Natural killer cell treated with Interleukin-12 subunit alpha and Interleukin-12 subunit beta and Interleukin-15 and Interleukin-18, amount 100 ng/mL, for 72 hours (primary cell): ENCODE measurements around the gene VSNL1. TPM values are rescaled to one million over a fixed set of nuclear protein-coding genes. Genes with fewer than 3 reads are reported as not detected.

Experiments used
- ATAC-seq, 2 donors: fragments of 150-1000 bp; cut with Tn5 transposase in 1 of 2; sonication (Bioruptor Pico), chemical (Tn5 transposase) in 1 of 2; 2 replicates each; pipeline ENCODE4 v1.10.0; 2021
- DNase-seq: peaks from one replicate; pipeline ENCODE4 v3.0.0; 2022; ENCODE audit warnings: low spot score
- H3K27ac Mint-ChIP-seq, 2 donors: 1 replicate in 1 of 2; 2 replicates in 1 of 2; pipeline ENCODE4 v1.8.0; 2022; ENCODE audit warnings: mixed read lengths in 2 of 2, mild to moderate bottlenecking in 1 of 2, moderate library complexity in 1 of 2
- H3K27me3 Mint-ChIP-seq, 2 donors: 1 replicate in 1 of 2; 2 replicates in 1 of 2; pipeline ENCODE4 v1.8.0; 2022; ENCODE audit warnings: mixed read lengths in 2 of 2
- H3K36me3 Mint-ChIP-seq: one replicate; pipeline ENCODE4 v1.8.0; 2022; ENCODE audit warnings: mixed read lengths
- H3K4me1 Mint-ChIP-seq, 2 donors: 1 replicate in 1 of 2; 2 replicates in 1 of 2; pipeline ENCODE4 v1.8.0; 2022; ENCODE audit warnings: low read depth in 2 of 2, mixed read lengths in 2 of 2, mild to moderate bottlenecking in 1 of 2
- H3K4me3 Mint-ChIP-seq: one replicate; pipeline ENCODE4 v1.8.0; 2022; ENCODE audit warnings: mixed read lengths
- H3K9me3 Mint-ChIP-seq: 2 replicates; pipeline ENCODE4 v1.8.0; 2022; ENCODE audit warnings: mixed read lengths
- total RNA-seq, 2 donors: library from RNA; stranded (reverse); gene quantifications; one replicate each; pipeline ENCODE4 v1.2.3, GENCODE V29; 2022

VSNL1 gene
- total RNA-seq, 2 donors from 2014 or later = not detected

DNA sequence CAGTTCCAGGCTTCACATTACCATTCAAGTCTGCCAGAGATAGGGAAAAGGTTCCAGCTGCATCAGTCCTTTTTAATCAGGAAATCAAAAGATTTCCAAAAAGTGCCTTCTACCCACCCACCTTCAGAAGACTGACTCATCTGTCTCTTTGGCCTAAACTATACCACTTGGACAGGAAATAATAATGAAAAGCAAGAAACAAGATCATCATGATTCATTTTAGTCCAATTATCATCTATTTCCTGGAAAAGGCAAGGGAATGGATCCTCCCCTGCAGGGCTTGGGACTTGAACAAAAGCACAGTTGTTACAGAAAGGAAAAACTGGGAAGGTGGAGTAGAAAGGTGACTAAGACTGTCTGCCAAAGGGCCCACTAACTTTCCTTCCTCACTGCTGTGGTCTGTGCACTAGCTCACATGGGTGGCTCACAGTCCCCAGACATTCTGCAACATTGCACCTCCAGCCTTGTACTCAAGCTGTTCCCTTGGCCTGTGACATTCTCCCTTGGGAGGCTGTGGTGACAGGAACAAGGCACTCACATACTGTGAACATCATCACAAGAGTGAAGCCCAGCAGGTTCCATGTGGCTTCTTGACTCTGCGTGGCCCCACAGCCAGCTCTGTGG lies 75.3 kb downstream of the VSNL1 start:
- no peaks in the 10 kb centered on the region for H3K36me3 Mint-ChIP-seq
- H3K9me3 Mint-ChIP-seq = no peaks in the 10 kb centered on the region

DNA sequence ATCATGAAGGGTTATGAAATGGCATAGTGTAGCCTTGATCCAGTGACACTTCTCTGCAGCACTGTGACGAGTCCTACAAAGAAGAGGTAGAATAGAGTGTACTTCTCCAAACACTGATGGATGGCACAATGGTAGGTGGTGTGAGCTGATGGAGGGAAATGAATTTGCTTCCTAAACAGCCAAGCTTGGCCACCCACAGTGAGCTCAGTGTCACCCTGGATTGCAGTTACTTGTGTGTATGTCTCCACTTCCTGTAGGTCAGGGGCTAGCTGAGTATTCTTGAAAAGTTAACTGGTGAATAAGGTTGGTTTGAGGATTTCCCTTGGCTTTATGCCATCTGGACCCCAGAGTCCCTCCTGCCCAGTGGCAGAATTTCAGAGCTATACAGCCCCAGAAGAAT lies 75.9 kb downstream of the VSNL1 start:
- Mint-ChIP-seq H3K9me3 (no peaks in the 10 kb centered on the region), H3K36me3 (no peaks in the 10 kb centered on the region), H3K4me3 (no peak overlapping the region), H3K4me1 (no peaks in the 10 kb centered on the region), H3K27me3 (peaks cover 9 to 10% of the 10 kb centered on the region in 2 donors), H3K27ac (no peak overlapping the region)
- ATAC-seq (no peak), DNase-seq (no peak)

More for the DNA sequence above, 75.3 kb downstream of the VSNL1 start:
- Mint-ChIP-seq H3K27ac (no peak overlapping the region), H3K4me1 (no peaks in the 10 kb centered on the region), H3K27me3 (peaks cover 6 to 9% of the 10 kb centered on the region in 2 donors), H3K4me3 (no peak overlapping the region)
- DNase-seq (no peak), ATAC-seq (no peak)

DNA sequence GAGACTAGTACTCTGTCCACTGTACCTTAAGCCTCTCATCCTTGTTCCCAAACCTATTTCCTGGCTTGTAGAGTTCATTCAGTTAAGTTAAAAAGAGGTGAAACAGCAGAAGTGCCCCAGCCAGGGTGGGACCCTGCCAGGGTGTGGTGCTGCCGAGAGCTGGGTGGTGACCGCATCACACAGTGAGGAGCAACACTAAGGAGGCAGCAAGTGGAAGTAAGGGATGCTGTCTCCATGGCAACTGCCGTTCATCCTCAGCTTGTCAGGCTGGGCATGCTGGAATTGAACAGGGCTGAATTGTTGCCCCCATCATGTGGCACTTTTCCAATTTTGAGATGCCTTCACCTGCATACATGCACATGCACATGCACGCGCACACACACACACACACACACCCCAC lies 77.0 kb downstream of the VSNL1 start:
- H3K36me3 Mint-ChIP-seq = no peaks in the 10 kb centered on the region
- DNase-seq = no peak
- peaks cover 9 to 11% of the 10 kb centered on the region in 2 donors for H3K27me3 Mint-ChIP-seq
- ATAC-seq = peak in 1 of 2 donors; percentile 52
- no peaks in the 10 kb centered on the region for H3K9me3 Mint-ChIP-seq
- H3K4me1 Mint-ChIP-seq = no peaks in the 10 kb centered on the region
- no peak overlapping the region for H3K27ac Mint-ChIP-seq
- H3K4me3 Mint-ChIP-seq = no peak overlapping the region

DNA sequence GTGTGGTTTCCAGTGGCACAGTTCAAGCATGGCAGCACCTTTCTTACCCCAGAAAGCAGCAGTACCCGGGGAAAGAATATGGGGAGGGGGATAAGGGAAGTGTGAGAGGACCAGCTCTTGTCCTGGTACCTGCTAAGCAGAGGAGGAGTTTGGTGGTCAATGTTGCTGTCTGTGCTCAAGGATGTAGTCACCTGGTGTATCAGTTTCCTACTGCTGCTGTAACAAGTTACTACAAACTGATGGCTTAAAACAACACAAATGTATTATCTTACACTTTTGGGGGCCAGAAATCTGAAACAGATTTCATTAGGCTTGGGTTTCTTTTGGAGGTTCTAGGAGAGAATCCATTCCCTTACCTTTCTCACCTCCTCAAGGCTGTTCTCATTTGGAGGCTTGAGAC lies 77.5 kb downstream of the VSNL1 start:
- no peak overlapping the region for H3K27ac Mint-ChIP-seq
- H3K27me3 Mint-ChIP-seq = peaks cover 9 to 11% of the 10 kb centered on the region in 2 donors
- no peaks in the 10 kb centered on the region for H3K9me3 Mint-ChIP-seq
- H3K36me3 Mint-ChIP-seq = no peaks in the 10 kb centered on the region
- H3K4me1 Mint-ChIP-seq = no peaks in the 10 kb centered on the region
- no peak for DNase-seq
- H3K4me3 Mint-ChIP-seq = no peak overlapping the region
- no peak for ATAC-seq

DNA sequence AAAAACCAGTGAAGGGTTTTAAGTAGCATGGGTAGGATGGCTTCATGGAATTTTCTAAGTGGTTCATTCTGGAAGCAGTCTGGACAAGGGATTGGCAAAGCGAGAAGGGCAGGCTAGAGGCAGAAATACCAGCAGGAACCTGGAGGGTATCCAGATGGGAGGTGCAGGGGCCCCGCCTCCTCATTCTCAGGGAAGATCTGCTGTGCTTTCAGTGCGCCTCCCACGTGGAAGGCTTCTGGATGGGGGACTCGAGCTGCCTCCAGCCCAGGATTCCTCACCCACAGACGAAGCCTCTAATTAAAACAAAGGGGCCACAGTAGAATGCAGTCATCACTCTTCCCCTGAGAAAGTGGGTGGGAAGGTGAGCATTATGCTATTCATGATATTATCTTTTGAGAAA lies 79.8 kb downstream of the VSNL1 start:
- Mint-ChIP-seq H3K27ac (no peak overlapping the region), H3K27me3 (peaks cover 5 to 19% of the 10 kb centered on the region in 2 donors), H3K36me3 (no peaks in the 10 kb centered on the region), H3K9me3 (no peaks in the 10 kb centered on the region), H3K4me1 (no peaks in the 10 kb centered on the region), H3K4me3 (no peak overlapping the region)
- DNase-seq (no peak), ATAC-seq (no peak)

DNA sequence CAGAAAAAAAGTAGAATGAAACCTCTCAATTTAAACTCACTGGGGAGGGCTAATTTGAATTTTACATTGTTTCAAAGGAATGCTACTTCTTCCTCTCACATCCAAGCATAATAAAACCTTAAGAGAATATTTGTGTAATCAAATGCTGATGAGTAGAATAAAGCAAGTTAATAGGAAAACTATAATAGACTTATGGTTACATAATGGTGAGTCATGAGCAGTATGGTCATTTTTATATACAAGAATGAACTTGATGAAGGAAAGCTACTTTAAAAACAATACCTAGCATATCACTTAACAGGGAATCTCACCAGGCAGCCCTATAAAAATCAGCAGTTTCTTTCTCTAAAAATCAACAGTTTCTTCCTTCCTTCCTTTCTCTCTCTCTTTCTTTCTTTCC lies 80.3 kb downstream of the VSNL1 start:
- DNase-seq (no peak), ATAC-seq (no peak)
- no peaks in the 10 kb centered on the region for H3K4me1 Mint-ChIP-seq
- H3K9me3 Mint-ChIP-seq = no peaks in the 10 kb centered on the region
- H3K4me3 Mint-ChIP-seq = no peak overlapping the region
- no peaks in the 10 kb centered on the region for H3K36me3 Mint-ChIP-seq
- H3K27ac Mint-ChIP-seq = no peak overlapping the region
- peaks cover 5 to 20% of the 10 kb centered on the region in 2 donors for H3K27me3 Mint-ChIP-seq

DNA sequence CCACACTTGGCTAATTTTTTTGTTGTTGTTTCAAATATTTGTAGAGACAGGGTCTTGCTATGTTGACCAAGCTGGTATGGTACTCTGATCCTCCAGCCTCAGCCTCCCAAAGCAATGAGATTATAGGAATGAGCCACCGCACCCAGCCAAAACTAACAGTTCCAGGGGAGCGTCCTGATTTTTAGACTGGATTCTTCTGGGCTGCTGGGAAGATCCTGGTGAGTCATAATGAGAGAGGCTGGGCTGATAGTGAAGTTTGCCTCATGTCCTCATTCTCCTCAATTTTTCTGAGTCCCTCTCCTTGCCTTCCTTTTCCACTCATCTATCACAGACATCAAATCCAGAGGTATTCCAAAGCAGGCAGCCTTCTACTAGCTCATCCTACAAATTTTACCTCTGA lies 81.3 kb downstream of the VSNL1 start:
- Mint-ChIP-seq H3K4me3 (no peak overlapping the region), H3K4me1 (no peaks in the 10 kb centered on the region), H3K27me3 (peaks cover 5 to 20% of the 10 kb centered on the region in 2 donors), H3K9me3 (no peaks in the 10 kb centered on the region), H3K36me3 (no peaks in the 10 kb centered on the region), H3K27ac (no peak overlapping the region)
- DNase-seq (no peak), ATAC-seq (no peak)

DNA sequence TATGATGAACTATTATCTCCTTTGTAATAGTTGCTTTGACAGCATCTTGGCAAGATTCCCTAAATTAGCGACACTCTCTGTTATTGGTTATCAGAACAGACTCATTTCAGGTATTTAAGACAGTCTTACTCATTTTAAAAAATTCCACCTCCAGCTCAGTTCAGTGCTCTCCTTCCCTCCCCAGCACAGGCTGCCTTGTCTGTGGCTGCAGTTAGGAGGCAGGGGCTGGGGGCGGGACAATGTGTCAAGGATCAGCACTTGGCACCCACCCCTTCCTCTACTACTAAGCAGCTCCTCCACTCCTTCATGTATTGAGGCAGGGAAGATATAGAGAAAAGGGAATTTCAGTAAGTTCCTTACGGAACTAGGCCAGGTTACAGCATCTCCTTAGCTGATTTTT lies 85.0 kb downstream of the VSNL1 start:
- no peaks in the 10 kb centered on the region for H3K36me3 Mint-ChIP-seq
- H3K4me3 Mint-ChIP-seq = no peak overlapping the region
- peaks cover 0 to 6% of the 10 kb centered on the region in 2 donors for H3K4me1 Mint-ChIP-seq
- H3K9me3 Mint-ChIP-seq = no peaks in the 10 kb centered on the region
- DNase-seq (no peak), ATAC-seq (no peak)
- no peak overlapping the region for H3K27ac Mint-ChIP-seq
- peaks cover 6 to 20% of the 10 kb centered on the region in 2 donors for H3K27me3 Mint-ChIP-seq

DNA sequence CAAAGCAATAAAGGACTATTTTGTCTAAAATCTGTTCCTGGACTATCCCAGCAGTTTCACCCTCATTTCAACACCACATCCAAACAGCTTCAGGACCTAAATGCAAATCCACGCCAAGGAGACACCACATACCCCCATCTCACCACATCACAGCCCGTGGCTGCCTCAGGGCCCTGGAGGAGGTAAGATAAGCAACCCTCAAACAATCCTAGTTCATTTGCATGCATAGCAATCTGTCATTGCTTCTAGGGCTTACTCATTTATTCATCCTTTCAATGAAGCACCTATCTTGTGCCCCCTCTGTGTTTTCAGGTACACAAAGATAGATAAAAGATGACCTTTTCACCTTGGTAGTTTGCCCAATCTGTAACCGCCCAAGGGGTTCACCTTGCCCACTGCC lies 86.5 kb downstream of the VSNL1 start:
- H3K27ac Mint-ChIP-seq = no peak overlapping the region
- H3K4me1 Mint-ChIP-seq = peaks cover 0 to 6% of the 10 kb centered on the region in 2 donors
- no peak for ATAC-seq
- no peak for DNase-seq
- H3K36me3 Mint-ChIP-seq = no peaks in the 10 kb centered on the region
- H3K4me3 Mint-ChIP-seq = no peak overlapping the region
- H3K9me3 Mint-ChIP-seq = no peaks in the 10 kb centered on the region
- peaks cover 6 to 16% of the 10 kb centered on the region in 2 donors for H3K27me3 Mint-ChIP-seq

DNA sequence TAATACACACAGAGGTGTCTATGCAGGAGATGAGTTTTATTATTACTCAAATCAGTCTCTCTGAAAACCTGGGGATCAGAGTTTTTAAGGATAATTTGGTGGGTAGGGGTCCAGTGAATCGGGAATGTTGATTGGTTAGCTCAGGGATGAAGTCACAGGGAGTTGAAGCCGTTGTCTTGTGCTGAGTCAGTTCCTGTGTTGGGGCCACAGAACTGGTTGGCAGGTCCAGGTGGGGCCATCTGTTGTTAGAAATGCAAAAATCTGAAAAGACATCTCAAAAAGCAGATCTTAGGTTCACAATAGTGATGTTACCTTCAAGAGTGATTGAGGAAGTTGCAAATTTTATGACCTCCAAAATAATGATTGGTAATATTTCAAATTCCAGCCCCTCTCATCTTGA lies 86.9 kb downstream of the VSNL1 start:
- Mint-ChIP-seq H3K9me3 (no peaks in the 10 kb centered on the region), H3K4me3 (no peak overlapping the region)
- ATAC-seq = no peak

DNA sequence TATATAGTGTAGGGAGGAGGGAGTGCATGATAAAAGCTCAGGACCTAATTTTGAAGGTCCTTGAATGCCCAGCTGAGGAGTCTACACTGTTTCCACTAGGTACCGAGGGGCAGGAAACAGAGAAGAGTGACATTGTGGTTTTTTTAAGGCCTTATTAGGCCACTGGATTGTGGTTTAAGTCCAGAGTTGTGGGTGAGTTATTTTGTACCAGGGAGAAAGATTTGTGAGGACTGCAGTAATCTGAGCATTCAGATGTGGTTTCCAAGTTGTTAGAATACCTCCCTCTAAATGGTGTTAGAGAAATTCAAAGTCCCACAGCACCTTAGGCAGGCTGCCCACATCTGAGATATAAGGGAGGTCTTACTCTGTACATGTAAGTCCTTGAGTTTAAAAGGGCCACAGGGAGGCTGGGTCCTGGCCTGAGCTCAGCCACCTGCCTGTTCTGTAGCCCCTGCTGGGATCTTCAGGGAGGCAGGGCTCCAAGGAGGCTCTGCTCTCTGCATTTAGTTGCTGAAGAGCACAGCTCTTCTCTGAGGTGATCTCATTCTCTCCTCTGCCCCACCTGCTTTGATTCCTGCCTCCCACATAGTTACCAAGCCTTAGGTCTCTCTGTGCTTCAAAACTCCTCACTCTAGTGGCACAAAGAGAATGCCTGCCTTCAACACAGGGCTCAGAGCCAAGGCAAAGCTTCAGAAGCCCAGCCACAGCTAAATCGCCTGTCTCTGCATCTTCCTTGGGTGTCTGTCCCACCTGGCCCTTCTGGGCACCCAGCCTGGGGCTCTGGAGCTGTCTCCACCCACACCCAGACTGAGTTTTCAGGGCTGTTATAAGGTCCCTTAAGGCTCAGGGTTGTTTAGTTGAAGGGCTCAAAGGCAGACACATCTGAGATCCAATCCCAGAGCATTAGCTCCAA lies 88.1 kb downstream of the VSNL1 start:
- Mint-ChIP-seq H3K36me3 (no peaks in the 10 kb centered on the region), H3K27me3 (peaks cover 6 to 16% of the 10 kb centered on the region in 2 donors), H3K9me3 (no peaks in the 10 kb centered on the region), H3K4me3 (no peak overlapping the region), H3K4me1 (peaks cover 0 to 6% of the 10 kb centered on the region in 2 donors), H3K27ac (no peak overlapping the region)
- DNase-seq (no peak), ATAC-seq (peak in 1 of 2 donors; percentile 46)

More for the DNA sequence above, 86.9 kb downstream of the VSNL1 start:
- Mint-ChIP-seq H3K4me1 (peaks cover 0 to 6% of the 10 kb centered on the region in 2 donors), H3K27ac (no peak overlapping the region), H3K27me3 (peaks cover 6 to 16% of the 10 kb centered on the region in 2 donors), H3K36me3 (no peaks in the 10 kb centered on the region)
- DNase-seq = no peak

DNA sequence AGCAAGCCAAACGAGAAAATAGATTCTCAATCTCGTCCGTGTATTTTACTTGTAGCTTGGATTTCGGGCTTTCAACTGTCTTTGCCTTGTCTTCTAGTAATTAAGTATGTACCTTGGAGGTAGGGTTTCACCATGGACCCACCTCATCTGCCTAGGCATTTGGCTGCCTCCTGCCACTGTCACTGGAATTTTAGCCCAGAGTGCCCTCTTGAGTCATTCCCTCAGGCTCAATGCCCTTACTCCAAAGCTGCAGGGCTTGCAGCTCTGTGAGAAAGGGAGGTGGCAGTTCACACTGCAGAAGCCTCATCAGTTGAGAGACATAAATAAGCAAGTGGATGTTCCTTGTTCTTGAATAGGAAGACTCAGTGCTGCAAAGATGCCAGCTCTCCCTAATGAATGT lies 89.6 kb downstream of the VSNL1 start:
- H3K36me3 Mint-ChIP-seq = no peaks in the 10 kb centered on the region
- ATAC-seq = no peak

DNA sequence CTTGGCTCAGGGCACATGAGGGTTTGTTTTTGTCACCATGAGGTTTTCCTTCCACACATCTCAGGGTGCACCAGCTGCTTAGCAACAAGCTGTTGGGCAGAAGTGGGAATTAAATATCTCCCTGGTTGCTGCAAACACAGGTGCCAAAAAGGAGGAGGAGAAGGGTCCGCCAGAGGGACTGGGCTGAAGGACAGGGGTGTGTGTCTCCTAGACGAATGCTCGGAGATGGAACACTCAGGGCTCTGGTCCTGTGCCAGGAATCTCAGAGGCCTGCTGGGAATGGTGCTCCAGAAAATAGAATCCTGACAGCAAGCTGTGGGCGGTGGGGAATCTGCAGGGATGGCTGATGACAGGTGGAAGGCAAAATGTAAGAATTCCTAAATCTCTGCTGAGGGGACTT lies 94.5 kb downstream of the VSNL1 start:
- no peaks in the 10 kb centered on the region for H3K36me3 Mint-ChIP-seq
- H3K27ac Mint-ChIP-seq = no peak overlapping the region
- H3K4me3 Mint-ChIP-seq = no peak overlapping the region
- no peak for ATAC-seq
- no peaks in the 10 kb centered on the region for H3K27me3 Mint-ChIP-seq
- no peaks in the 10 kb centered on the region for H3K9me3 Mint-ChIP-seq
- DNase-seq = no peak
- H3K4me1 Mint-ChIP-seq = no peaks in the 10 kb centered on the region

More for the DNA sequence above, 89.6 kb downstream of the VSNL1 start:
- no peak for DNase-seq
- Mint-ChIP-seq H3K4me3 (no peak overlapping the region), H3K9me3 (no peaks in the 10 kb centered on the region), H3K4me1 (peaks cover 0 to 6% of the 10 kb centered on the region in 2 donors), H3K27me3 (peaks cover 3 to 6% of the 10 kb centered on the region in 2 donors), H3K27ac (no peak overlapping the region)

DNA sequence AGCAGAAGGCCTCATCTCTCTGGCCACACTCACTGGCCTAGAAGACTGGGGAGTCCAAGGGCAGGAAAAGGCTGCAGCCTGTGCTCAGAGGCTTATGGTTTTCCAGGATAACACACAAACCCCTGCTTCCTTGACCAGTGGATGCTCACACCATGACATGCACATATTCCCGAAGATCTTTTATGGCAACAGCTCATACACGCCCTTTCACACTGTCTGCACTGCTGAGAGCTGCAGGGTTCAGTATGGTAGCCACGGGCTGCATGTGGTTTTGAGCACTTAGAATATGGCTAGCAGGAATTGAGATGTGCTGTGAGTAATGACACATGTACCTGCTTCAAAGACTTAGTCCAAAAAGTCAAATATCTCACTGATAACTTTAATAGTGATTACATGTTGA lies 95.8 kb downstream of the VSNL1 start:
- Mint-ChIP-seq H3K27ac (no peak overlapping the region), H3K4me3 (no peak overlapping the region), H3K27me3 (peaks cover 0 to 3% of the 10 kb centered on the region in 2 donors), H3K4me1 (no peaks in the 10 kb centered on the region), H3K9me3 (no peaks in the 10 kb centered on the region), H3K36me3 (no peaks in the 10 kb centered on the region)
- DNase-seq = no peak
- no peak for ATAC-seq
